HS-5 (cell line): ENCODE data around the gene CDR2L.
"Not testable (repeated sequence)": the region's sequence is repeated elsewhere in the genome, so short reads cannot be mapped to it uniquely, and the experiment has no call there.

Experiments
- DNase-seq: peaks from one replicate; pipeline ENCODE4 v3.0.0-alpha.2; 2012; ENCODE audit warnings: low read depth

Gene CDR2L

GRCh38 chr17:74981979-74982662 is 5.3 kb upstream of the CDR2L start:
- DNase-seq = no peak

GRCh38 chr17:74982663-74983313 is 4.6 kb upstream of the CDR2L start:
- DNase-seq = not testable (repeated sequence)

GRCh38 chr17:74986206-74986576 is 1.2 kb upstream of the CDR2L start:
- DNase-seq = no peak

GRCh38 chr17:74987909-74988711 is 678 bp downstream of the CDR2L start:
- no peak for DNase-seq

GRCh38 chr17:74990581-74991105 is 3.2 kb downstream of the CDR2L start:
- no peak for DNase-seq

GRCh38 chr17:74992223-74992622 is 4.8 kb downstream of the CDR2L start:
- no peak for DNase-seq

GRCh38 chr17:74994440-74994839 is 7.0 kb downstream of the CDR2L start:
- DNase-seq = no peak

- DNase-seq = no peak
These were observed 8.4 kb downstream of the CDR2L start for GRCh38 chr17:74995847-74996246.

GRCh38 chr17:74998783-74999182 is 11.4 kb downstream of the CDR2L start:
- DNase-seq = no peak

- no peak for DNase-seq
These were observed 12.1 kb downstream of the CDR2L start for GRCh38 chr17:74999523-74999922.

- DNase-seq = no peak
These were observed 14.7 kb downstream of the CDR2L start for GRCh38 chr17:75001915-75002843.

GRCh38 chr17:75003070-75003956 is 15.9 kb downstream of the CDR2L start:
- no peak for DNase-seq

GRCh38 chr17:75003957-75004355 is 16.5 kb downstream of the CDR2L start:
- DNase-seq = no peak

GRCh38 chr17:75004371-75004770 is 16.9 kb downstream of the CDR2L start:
- DNase-seq = no peak

- no peak for DNase-seq
These were observed 17.9 kb downstream of the CDR2L start for GRCh38 chr17:75005291-75005690.

- not testable (repeated sequence) for DNase-seq
These were observed 18.7 kb downstream of the CDR2L start for GRCh38 chr17:75006084-75006483.

- DNase-seq = no peak
These were observed 19.2 kb downstream of the CDR2L start for GRCh38 chr17:75006653-75007052.

GRCh38 chr17:75008373-75008772 is 20.9 kb downstream of the CDR2L start:
- DNase-seq = no peak

- DNase-seq = no peak
These were observed 21.8 kb downstream of the CDR2L start for GRCh38 chr17:75009139-75009724.

GRCh38 chr17:75010683-75011400 is 23.4 kb downstream of the CDR2L start:
- DNase-seq = no peak
